PC-9 (cell line): ENCODE measurements around the gene CACNA1B. TPM values are rescaled to one million over a fixed set of nuclear protein-coding genes. Genes with fewer than 3 reads are reported as not detected.

Experiments used
- BruUV-seq: library from RNA; stranded (reverse); fragments of 400-500 nt; replicated peaks from 2 replicates; lab custom pipeline; 2021; lab: Mats Ljungman, UMichigan
- CTCF ChIA-PET: fragments of 300-600 bp; sonication (Branson Sonifier 250); formaldehyde crosslinking; loops from one replicate; lab custom pipeline; 2022; ENCODE audit warnings: antibody characterized with exemption; lab: Charles Lee
- POLR2A ChIA-PET: fragments of 300-600 bp; sonication (Branson Sonifier 250); formaldehyde crosslinking; loops from one replicate; lab custom pipeline; 2022; ENCODE audit warnings: antibody characterized with exemption; ENCODE audit not compliant: unreplicated experiment; lab: Charles Lee
- DNase-seq, 2 experiments: peaks; one replicate each; pipeline versions ENCODE4 v3.0.0 to v3.0.0-alpha.2; 2015 to 2022; ENCODE audit warnings: mixed read lengths in 1 of 2
- H2AFZ ChIP-seq: fragments of 200-600 bp; sonication (generic); 2 replicates; pipeline ENCODE4 v1.8.1; 2017; ENCODE audit warnings: antibody characterized with exemption
- H3F3A ChIP-seq: fragments of 200-600 bp; sonication (generic); 2 replicates; pipeline ENCODE4 v1.8.1; 2017; ENCODE audit warnings: antibody characterized with exemption, mild to moderate bottlenecking, low read depth; ENCODE audit not compliant: insufficient read depth
- H3K27ac ChIP-seq: fragments of 200-600 bp; sonication (generic); 2 replicates; pipeline ENCODE4 v1.6.1; 2016; ENCODE audit warnings: mixed run types
- H3K27me3 ChIP-seq: fragments of 200-600 bp; sonication (generic); 2 replicates; pipeline ENCODE4 v1.6.1; 2016; ENCODE audit warnings: low read depth, mixed run types; ENCODE audit not compliant: insufficient read depth
- H3K36me3 ChIP-seq: fragments of 200-600 bp; sonication (generic); 2 replicates; pipeline ENCODE4 v1.6.1; 2016; ENCODE audit warnings: low read depth, mixed run types
- H3K4me1 ChIP-seq: fragments of 200-600 bp; sonication (generic); replicated peaks from 2 replicates; pipeline ENCODE4 v1.6.1; 2016; ENCODE audit warnings: mixed run types; ENCODE audit not compliant: insufficient read depth
- H3K4me2 ChIP-seq: fragments of 200-600 bp; sonication (generic); 2 replicates; pipeline ENCODE4 v1.6.1; 2017; ENCODE audit warnings: mixed run types
- H3K4me3 ChIP-seq: fragments of 200-600 bp; sonication (generic); 2 replicates; pipeline ENCODE4 v1.6.1; 2016; ENCODE audit warnings: mixed run types
- H3K79me2 ChIP-seq: fragments of 200-600 bp; sonication (generic); 2 replicates; pipeline ENCODE4 v1.6.1; 2017; ENCODE audit warnings: low read depth, mixed run types
- H3K9me2 ChIP-seq: fragments of 200-600 bp; sonication (generic); 2 replicates; pipeline ENCODE4 v1.8.1; 2017; ENCODE audit warnings: mild to moderate bottlenecking; ENCODE audit not compliant: insufficient read depth
- H3K9me3 ChIP-seq: fragments of 200-600 bp; sonication (generic); 2 replicates; pipeline ENCODE4 v1.8.1; 2016; ENCODE audit warnings: low read depth; ENCODE audit not compliant: insufficient read depth
- H4K20me1 ChIP-seq: fragments of 200-600 bp; sonication (generic); 2 replicates; pipeline ENCODE4 v1.8.1; 2017; ENCODE audit not compliant: insufficient read depth
- EZH2 ChIP-seq: fragments of 200-600 bp; sonication (generic); IDR thresholded peaks from 2 replicates; pipeline ENCODE4 v1.8.0; 2017; ENCODE audit warnings: antibody characterized with exemption, low read depth
- intact Hi-C: fragments of 100-400 bp; cut with micrococcal nuclease; formaldehyde crosslinking; loops from one replicate; pipeline ENCODE4 v1.10.0; 2022; ENCODE audit not compliant: unreplicated experiment
- total RNA-seq: library from RNA; stranded (reverse); gene quantifications from 2 replicates; pipeline ENCODE4 v1.2.3, GENCODE V29; 2021
- TF ChIP-seq, protein P1 (sequence below): fragments of 200-600 bp; sonication (generic); conservative IDR thresholded peaks from 2 replicates; pipeline ENCODE4 v1.6.1; 2017; ENCODE audit warnings: mixed run types, antibody characterized with exemption, mild to moderate bottlenecking, moderate library complexity

Gene CACNA1B
- total RNA-seq, 1 experiment from 2014 or later: not detected

DNA sequence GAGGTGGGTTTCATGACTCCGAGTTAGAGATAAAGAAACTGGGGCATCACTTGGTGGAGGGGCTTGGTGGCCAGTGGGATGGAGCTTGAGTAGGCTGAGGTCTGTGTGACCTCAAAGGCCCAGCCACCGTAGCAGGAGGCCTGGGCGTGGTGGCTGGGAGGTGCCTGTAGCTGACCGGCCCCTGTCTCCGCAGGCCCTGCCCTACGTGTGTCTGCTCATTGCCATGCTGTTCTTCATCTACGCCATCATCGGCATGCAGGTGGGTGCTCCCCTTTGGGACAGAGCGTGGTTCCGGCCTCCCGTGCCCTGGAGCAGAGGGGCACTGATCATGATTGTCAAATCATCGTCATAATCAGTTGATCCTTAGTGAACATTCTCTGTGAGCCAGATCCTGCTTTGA, 196.2 kb downstream of the CACNA1B start:
- ChIA-PET CTCF (no interaction called here), POLR2A (no interaction called here)
- H4K20me1 ChIP-seq: no peaks in the 10 kb centered on the region; the same call in 1 of the 2 replicates
- no peak for TF ChIP-seq EZH2
- TF ChIP-seq, protein P1, sequence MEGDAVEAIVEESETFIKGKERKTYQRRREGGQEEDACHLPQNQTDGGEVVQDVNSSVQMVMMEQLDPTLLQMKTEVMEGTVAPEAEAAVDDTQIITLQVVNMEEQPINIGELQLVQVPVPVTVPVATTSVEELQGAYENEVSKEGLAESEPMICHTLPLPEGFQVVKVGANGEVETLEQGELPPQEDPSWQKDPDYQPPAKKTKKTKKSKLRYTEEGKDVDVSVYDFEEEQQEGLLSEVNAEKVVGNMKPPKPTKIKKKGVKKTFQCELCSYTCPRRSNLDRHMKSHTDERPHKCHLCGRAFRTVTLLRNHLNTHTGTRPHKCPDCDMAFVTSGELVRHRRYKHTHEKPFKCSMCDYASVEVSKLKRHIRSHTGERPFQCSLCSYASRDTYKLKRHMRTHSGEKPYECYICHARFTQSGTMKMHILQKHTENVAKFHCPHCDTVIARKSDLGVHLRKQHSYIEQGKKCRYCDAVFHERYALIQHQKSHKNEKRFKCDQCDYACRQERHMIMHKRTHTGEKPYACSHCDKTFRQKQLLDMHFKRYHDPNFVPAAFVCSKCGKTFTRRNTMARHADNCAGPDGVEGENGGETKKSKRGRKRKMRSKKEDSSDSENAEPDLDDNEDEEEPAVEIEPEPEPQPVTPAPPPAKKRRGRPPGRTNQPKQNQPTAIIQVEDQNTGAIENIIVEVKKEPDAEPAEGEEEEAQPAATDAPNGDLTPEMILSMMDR: no peak
- no peaks in the 10 kb centered on the region for H3K79me2 ChIP-seq
- no peak overlapping the region for H3K27ac ChIP-seq
- no peaks in the 10 kb centered on the region for H3K4me1 ChIP-seq
- no peaks in the 10 kb centered on the region for H3K36me3 ChIP-seq
- H3F3A ChIP-seq: no peaks in the 10 kb centered on the region
- DNase-seq: no peak
- no peak overlapping the region for H2AFZ ChIP-seq
- no peaks in the 10 kb centered on the region for H3K9me3 ChIP-seq
- H3K4me3 ChIP-seq: no peak overlapping the region
- H3K4me2 ChIP-seq: no peak overlapping the region
- H3K9me2 ChIP-seq: no peaks in the 10 kb centered on the region
- BruUV-seq: no TSS peak
- intact Hi-C loops: no loop called here
- peaks cover 100% of the 10 kb centered on the region for H3K27me3 ChIP-seq

DNA sequence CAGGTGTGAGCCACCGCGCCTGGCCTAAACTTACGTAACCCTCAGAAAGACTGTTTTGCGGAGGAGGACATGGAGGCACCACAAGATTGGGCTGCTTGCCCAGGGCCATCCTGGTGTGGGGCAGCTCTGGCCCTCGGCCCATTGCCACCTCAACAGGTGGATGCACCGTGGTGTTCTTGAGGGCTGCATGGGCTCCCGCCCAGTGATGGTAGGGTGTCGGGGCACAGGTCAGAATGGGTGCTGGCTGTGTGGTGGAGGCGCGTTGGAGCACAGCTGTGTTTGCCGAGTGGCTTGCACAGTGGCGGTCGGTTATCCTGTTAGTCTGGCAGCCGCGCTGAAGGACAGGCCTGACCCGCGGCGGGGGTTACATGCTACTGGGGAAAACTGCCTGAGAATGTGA, 196.9 kb downstream of the CACNA1B start:
- CTCF ChIA-PET: no interaction called here

GRCh38 chr9:138075496-138075895, 197.9 kb downstream of the CACNA1B start:
- no peaks in the 10 kb centered on the region for H3F3A ChIP-seq
- no peaks in the 10 kb centered on the region for H3K36me3 ChIP-seq
- no peak for TF ChIP-seq EZH2
- TF ChIP-seq, protein P1: no peak
- H3K4me2 ChIP-seq: no peak overlapping the region
- intact Hi-C loops: no loop called here
- no peaks in the 10 kb centered on the region for H3K4me1 ChIP-seq
- no peak overlapping the region for H3K27ac ChIP-seq
- ChIA-PET POLR2A (no interaction called here), CTCF (no interaction called here)
- H3K27me3 ChIP-seq: peaks cover 100% of the 10 kb centered on the region
- no peaks in the 10 kb centered on the region; the same call in 1 of the 2 replicates for H4K20me1 ChIP-seq
- H3K9me2 ChIP-seq: no peaks in the 10 kb centered on the region
- DNase-seq: no peak
- no peaks in the 10 kb centered on the region for H3K9me3 ChIP-seq
- BruUV-seq: no TSS peak
- H2AFZ ChIP-seq: no peak overlapping the region
- H3K4me3 ChIP-seq: no peak overlapping the region
- H3K79me2 ChIP-seq: no peaks in the 10 kb centered on the region

More for the DNA sequence above, 196.9 kb downstream of the CACNA1B start:
- H3K9me3 ChIP-seq: no peaks in the 10 kb centered on the region
- no peak overlapping the region for H2AFZ ChIP-seq
- H4K20me1 ChIP-seq: no peaks in the 10 kb centered on the region; the same call in 1 of the 2 replicates
- H3K27me3 ChIP-seq: peaks cover 100% of the 10 kb centered on the region
- H3K4me2 ChIP-seq: no peak overlapping the region
- no TSS peak for BruUV-seq
- H3K9me2 ChIP-seq: no peaks in the 10 kb centered on the region
- no peak overlapping the region for H3K27ac ChIP-seq
- H3K36me3 ChIP-seq: no peaks in the 10 kb centered on the region
- no peak overlapping the region for H3K4me3 ChIP-seq
- TF ChIP-seq EZH2: no peak
- TF ChIP-seq, protein P1: no peak
- intact Hi-C loops: no loop called here
- no peaks in the 10 kb centered on the region for H3K79me2 ChIP-seq
- no peaks in the 10 kb centered on the region for H3K4me1 ChIP-seq
- POLR2A ChIA-PET: no interaction called here
- DNase-seq: no peak
- H3F3A ChIP-seq: no peaks in the 10 kb centered on the region
